Smooth muscle cell (in vitro differentiated cells): ENCODE measurements around the gene TOMM6. TPM values are rescaled to one million over a fixed set of nuclear protein-coding genes. Genes with fewer than 3 reads are reported as not detected.
"Not testable (repeated sequence)": the region's sequence is repeated elsewhere in the genome, so short reads cannot be mapped to it uniquely, and the experiment has no call there.

Experiments
- DNase-seq: peaks from one replicate; lab custom pipeline; 2025; ENCODE audit not compliant: unreplicated experiment; lab: John Stamatoyannopoulos, UW
- H2AFZ ChIP-seq: fragments of 200-600 bp; sonication (generic); 2 replicates; pipeline ENCODE4 v1.6.0; 2016; ENCODE audit warnings: antibody characterized with exemption, low read depth, mild to moderate bottlenecking
- H3F3A ChIP-seq: fragments of 200-600 bp; sonication (generic); 2 replicates; pipeline ENCODE4 v1.6.0; 2017; ENCODE audit warnings: antibody characterized with exemption, low read depth
- H3K27ac ChIP-seq: fragments of 200-600 bp; sonication (generic); 2 replicates; pipeline ENCODE4 v1.5.1; 2016; ENCODE audit warnings: low read depth, mild to moderate bottlenecking
- H3K27me3 ChIP-seq: fragments of 200-600 bp; sonication (generic); 2 replicates; pipeline ENCODE4 v1.6.1; 2016; ENCODE audit warnings: low read depth, mild to moderate bottlenecking
- H3K36me3 ChIP-seq: fragments of 200-600 bp; sonication (generic); 2 replicates; pipeline ENCODE4 v1.5.1; 2016; ENCODE audit warnings: low read depth
- H3K4me1 ChIP-seq: fragments of 200-600 bp; sonication (generic); 2 replicates; pipeline ENCODE4 v1.5.1; 2016; ENCODE audit warnings: low read depth
- H3K4me2 ChIP-seq: fragments of 200-600 bp; sonication (generic); 2 replicates; pipeline ENCODE4 v1.6.0; 2016; ENCODE audit warnings: mild to moderate bottlenecking
- H3K4me3 ChIP-seq: fragments of 200-600 bp; sonication (generic); 2 replicates; pipeline ENCODE4 v1.5.1; 2016; ENCODE audit warnings: mild to moderate bottlenecking
- H3K79me2 ChIP-seq: fragments of 200-600 bp; sonication (generic); 2 replicates; pipeline ENCODE4 v1.6.0; 2016; ENCODE audit warnings: low read depth, mild to moderate bottlenecking
- H3K9ac ChIP-seq: fragments of 200-600 bp; sonication (generic); 2 replicates; pipeline ENCODE4 v1.6.0; 2016; ENCODE audit warnings: low read depth
- H3K9me3 ChIP-seq: fragments of 200-600 bp; sonication (generic); replicated peaks from 2 replicates; pipeline ENCODE4 v1.5.1; 2016; ENCODE audit warnings: low read depth
- H4K20me1 ChIP-seq: fragments of 200-600 bp; sonication (generic); 2 replicates; pipeline ENCODE4 v1.6.0; 2016; ENCODE audit warnings: low read depth
- WGBS: methylation state at CpG from one replicate; pipeline ENCODE4 v1.1.7; 2016; ENCODE audit warnings: low lambda C conversion rate; 5-methylcytosine and 5-hydroxymethylcytosine counted together
- polyA plus RNA-seq: library from polyadenylated mRNA; unstranded; fragments of >200 nt; fragmentation: Nextera tagmentation; extraction: Ambion mirVana; gene quantifications from 2 replicates; pipeline ENCODE4 v1.2.1, GENCODE V29; 2016
- total RNA-seq: library from RNA; depleted of rRNA; stranded (reverse); fragments of >200 nt; gene quantifications from 2 replicates; pipeline ENCODE4 v1.2.3, GENCODE V29; 2014
- TF ChIP-seq, protein P1 (sequence below): fragments of 200-600 bp; sonication (generic); IDR thresholded peaks from 2 replicates; pipeline ENCODE4 v1.5.1; 2017; ENCODE audit warnings: borderline replicate concordance, mild to moderate bottlenecking, antibody characterized with exemption; ENCODE audit not compliant: insufficient read depth, poor library complexity, severe bottlenecking

TOMM6 gene
- total and polyA plus RNA-seq, 2 experiments from 2014 or later = 235 to 253 TPM

DNA sequence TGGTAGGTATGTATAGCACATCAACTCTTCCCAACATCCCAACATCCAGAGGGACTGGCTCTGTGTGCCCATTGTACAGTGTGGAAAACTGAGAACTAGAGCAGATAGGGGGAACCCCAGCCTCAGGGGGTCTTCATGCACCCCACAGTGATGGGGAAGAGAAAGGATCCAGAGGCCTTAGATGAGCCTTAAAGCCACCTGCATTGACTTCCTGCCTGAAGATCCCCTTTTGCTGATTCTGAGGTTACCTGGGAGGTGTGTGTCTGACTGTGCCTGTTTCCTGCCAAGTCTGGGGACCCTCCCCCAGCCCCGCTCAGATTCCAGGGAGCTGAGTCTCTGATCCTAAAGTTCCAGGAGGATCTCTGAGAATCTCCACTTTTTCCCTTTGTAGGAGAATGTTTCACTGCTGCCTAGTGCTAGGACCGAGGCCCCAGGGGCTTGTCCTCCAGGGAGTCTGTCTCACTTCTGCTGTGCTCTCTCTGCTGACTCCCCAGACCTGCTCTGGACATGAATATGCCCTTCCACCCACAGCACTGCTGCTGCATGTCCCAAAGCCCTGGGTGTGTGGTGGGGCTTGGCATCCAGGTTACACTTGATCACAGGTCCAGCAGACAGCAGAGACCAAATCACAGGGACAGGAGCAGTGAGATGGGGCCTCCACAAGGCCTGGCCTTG lies 27.5 kb upstream of the TOMM6 start:
- Histone ChIP-seq H3K4me2 (no peak overlapping the region), H3K27ac (no peak overlapping the region), H3K9ac (no peak overlapping the region), H3K36me3 (no peaks in the 10 kb centered on the region), H3K27me3 (peaks cover 2% of the 10 kb centered on the region), H3F3A (no peaks in the 10 kb centered on the region), H4K20me1 (no peaks in the 10 kb centered on the region), H3K9me3 (no peaks in the 10 kb centered on the region), H3K79me2 (no peaks in the 10 kb centered on the region), H2AFZ (no peak overlapping the region), H3K4me3 (no peak overlapping the region), H3K4me1 (no peaks in the 10 kb centered on the region)
- DNase-seq = no peak
- TF ChIP-seq, protein P1, sequence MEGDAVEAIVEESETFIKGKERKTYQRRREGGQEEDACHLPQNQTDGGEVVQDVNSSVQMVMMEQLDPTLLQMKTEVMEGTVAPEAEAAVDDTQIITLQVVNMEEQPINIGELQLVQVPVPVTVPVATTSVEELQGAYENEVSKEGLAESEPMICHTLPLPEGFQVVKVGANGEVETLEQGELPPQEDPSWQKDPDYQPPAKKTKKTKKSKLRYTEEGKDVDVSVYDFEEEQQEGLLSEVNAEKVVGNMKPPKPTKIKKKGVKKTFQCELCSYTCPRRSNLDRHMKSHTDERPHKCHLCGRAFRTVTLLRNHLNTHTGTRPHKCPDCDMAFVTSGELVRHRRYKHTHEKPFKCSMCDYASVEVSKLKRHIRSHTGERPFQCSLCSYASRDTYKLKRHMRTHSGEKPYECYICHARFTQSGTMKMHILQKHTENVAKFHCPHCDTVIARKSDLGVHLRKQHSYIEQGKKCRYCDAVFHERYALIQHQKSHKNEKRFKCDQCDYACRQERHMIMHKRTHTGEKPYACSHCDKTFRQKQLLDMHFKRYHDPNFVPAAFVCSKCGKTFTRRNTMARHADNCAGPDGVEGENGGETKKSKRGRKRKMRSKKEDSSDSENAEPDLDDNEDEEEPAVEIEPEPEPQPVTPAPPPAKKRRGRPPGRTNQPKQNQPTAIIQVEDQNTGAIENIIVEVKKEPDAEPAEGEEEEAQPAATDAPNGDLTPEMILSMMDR = no peak
- WGBS = 87% methylated on average over 2 of the region's 2 CpGs

DNA sequence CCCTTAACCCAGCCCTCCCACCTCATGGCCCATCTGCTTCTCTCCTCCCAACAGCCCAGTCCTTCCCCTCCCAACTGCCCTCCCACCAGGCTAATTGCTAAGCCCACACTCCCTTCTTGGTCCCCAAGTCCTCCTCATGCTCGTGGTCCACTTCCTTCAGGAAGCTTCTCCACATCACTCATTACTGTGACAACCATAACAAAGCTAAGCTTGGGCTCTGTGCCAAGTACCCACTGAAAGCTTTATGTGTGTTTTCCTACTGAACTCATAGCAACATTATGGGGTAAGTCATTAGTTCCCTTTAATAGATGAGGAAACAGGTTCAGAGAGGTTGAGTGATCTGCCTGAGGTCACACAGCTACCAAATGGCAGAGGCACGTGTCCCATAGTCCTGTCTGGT lies 24.0 kb upstream of the TOMM6 start:
- DNase-seq = no peak
- Histone ChIP-seq H4K20me1 (no peaks in the 10 kb centered on the region), H3F3A (no peaks in the 10 kb centered on the region), H3K36me3 (no peaks in the 10 kb centered on the region), H3K27me3 (peaks cover 5% of the 10 kb centered on the region), H3K4me3 (no peak overlapping the region), H2AFZ (no peak overlapping the region), H3K79me2 (no peaks in the 10 kb centered on the region), H3K9ac (no peak overlapping the region), H3K4me1 (no peaks in the 10 kb centered on the region), H3K9me3 (no peaks in the 10 kb centered on the region), H3K4me2 (no peak overlapping the region), H3K27ac (no peak overlapping the region)
- TF ChIP-seq, protein P1 = no peak
- 58% methylated on average over 2 of the region's 2 CpGs for WGBS

DNA sequence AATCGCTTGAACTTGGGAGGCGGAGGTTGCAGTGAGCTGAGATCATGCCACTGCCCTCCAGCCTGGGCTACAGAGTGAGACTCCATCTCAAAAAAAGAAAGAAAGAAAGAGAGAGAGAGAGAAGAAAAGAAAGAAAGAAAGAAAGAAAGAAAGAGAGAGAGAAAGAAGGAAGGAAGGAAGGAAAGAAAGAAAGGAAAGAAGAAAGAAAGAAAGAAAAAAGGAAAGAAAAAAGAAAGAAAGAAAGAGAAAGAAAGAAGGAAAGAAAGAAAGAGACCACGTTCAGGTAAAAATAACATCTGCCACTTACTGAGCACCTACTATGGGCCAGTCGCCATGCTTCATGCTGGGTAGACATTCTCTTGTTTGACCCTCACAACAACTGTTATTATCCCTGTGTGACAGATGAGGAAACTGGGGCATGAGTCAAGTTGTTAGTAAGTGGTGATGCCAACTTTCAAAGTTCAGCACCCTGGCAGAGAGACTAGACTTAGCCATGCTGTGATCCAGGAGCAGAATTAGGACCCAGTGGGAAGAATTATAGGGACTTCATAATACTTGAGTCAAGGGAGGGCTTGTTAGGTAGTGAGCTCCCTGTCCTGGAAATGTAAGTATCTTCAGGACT lies 21.3 kb upstream of the TOMM6 start:
- H3K36me3 ChIP-seq, H3K9me3 ChIP-seq, H3K27ac ChIP-seq, H3K4me3 ChIP-seq, H2AFZ ChIP-seq, DNase-seq, H3F3A ChIP-seq, H3K4me2 ChIP-seq, H3K27me3 ChIP-seq, H3K4me1 ChIP-seq, H4K20me1 ChIP-seq, H3K9ac ChIP-seq, H3K79me2 ChIP-seq: not testable (repeated sequence)
- WGBS = 94% methylated on average over 4 of the region's 4 CpGs

DNA sequence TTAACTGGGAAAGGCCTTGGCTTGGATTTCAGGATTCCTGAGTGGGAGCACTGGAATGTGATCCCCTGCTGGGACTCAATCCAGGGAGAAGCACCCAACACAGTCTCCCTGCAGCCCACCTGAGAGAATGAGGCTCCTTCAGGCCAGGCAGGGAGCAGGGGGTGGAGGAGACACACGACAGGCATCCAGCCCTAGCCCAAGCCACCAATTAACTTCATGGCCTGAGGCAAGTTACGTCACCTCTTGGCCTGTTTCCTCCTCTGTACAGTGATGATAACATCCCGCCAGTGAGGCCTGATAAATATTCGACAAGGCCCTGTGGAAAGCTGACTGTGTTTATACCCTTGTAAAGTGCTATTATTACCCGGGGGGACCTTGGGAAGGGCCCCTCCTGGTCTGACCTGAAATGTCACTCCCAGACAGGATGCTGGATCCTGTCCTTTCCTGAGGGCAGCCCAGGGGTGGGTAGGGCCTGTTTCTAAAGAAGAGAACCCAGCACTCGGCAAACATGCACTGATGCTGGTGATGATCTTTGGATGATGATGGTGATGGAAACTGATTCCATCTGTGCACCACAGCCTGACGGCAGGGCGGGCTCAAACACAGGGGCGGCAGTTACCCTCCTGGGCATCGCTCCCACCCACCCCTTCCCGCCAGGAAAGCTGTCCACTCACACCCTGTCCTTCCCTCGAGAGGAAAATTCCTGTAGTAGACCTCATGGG lies 20.2 kb upstream of the TOMM6 start:
- Histone ChIP-seq H3K4me2 (no peak overlapping the region), H3K27ac (peak overlapping the region; percentile 10), H4K20me1 (no peaks in the 10 kb centered on the region), H3K4me1 (no peaks in the 10 kb centered on the region), H3K9me3 (no peaks in the 10 kb centered on the region), H2AFZ (no peak overlapping the region), H3K27me3 (peaks cover 5% of the 10 kb centered on the region), H3K9ac (no peak overlapping the region), H3F3A (no peaks in the 10 kb centered on the region), H3K36me3 (no peaks in the 10 kb centered on the region), H3K4me3 (no peak overlapping the region), H3K79me2 (no peaks in the 10 kb centered on the region)
- WGBS = 44% methylated on average over 12 of the region's 12 CpGs
- no peak for DNase-seq
- TF ChIP-seq, protein P1 = no peak
